HEK293 (cell line): Measurements from ENCODE around the gene DDX42.
A peak's percentile ranks its signal among the peaks of the same experiment; 100 is the strongest.

Source experiments
- GLIS2 ChIP-seq: fragments of 450-650 bp; formaldehyde crosslinking; IDR thresholded peaks from 2 replicates; pipeline ENCODE4 v1.5.1; 2016; ENCODE audit warnings: missing biosample characterization, missing genetic modification characterization
- HOXD13 ChIP-seq: sonication (generic); formaldehyde crosslinking; IDR thresholded peaks from 2 replicates; pipeline ENCODE4 v1.8.0; 2022; ENCODE audit warnings: missing genetic modification reagents, borderline replicate concordance
- KLF16 ChIP-seq: fragments of 450-650 bp; formaldehyde crosslinking; IDR thresholded peaks from 2 replicates; pipeline ENCODE4 v1.5.1; 2017; ENCODE audit warnings: missing biosample characterization, missing genetic modification characterization
- TCF7L2 ChIP-seq: IDR thresholded peaks from 2 replicates; pipeline ENCODE4 v1.6.1; 2011; ENCODE audit warnings: low read depth, mild to moderate bottlenecking, inconsistent platforms, low read length, moderate library complexity, borderline replicate concordance
- ZBTB1 ChIP-seq: fragments of 450-650 bp; formaldehyde crosslinking; IDR thresholded peaks from 2 replicates; pipeline ENCODE4 v1.5.1; 2016; ENCODE audit warnings: missing biosample characterization, missing genetic modification characterization
- ZBTB17 ChIP-seq: fragments of 450-650 bp; formaldehyde crosslinking; IDR thresholded peaks from 2 replicates; pipeline ENCODE4 v1.5.1; 2016; ENCODE audit warnings: missing biosample characterization, missing genetic modification characterization
- ZFP37 ChIP-seq: fragments of 450-650 bp; formaldehyde crosslinking; IDR thresholded peaks from 2 replicates; pipeline ENCODE4 v1.5.1; 2016; ENCODE audit warnings: missing biosample characterization, missing genetic modification characterization
- ZFP69B ChIP-seq: fragments of 450-650 bp; formaldehyde crosslinking; IDR thresholded peaks from 2 replicates; pipeline ENCODE4 v1.5.1; 2016; ENCODE audit warnings: missing biosample characterization, missing genetic modification characterization
- ZNF174 ChIP-seq: fragments of 450-650 bp; formaldehyde crosslinking; IDR thresholded peaks from 2 replicates; pipeline ENCODE4 v1.5.0; 2017; ENCODE audit warnings: missing biosample characterization, mild to moderate bottlenecking, missing genetic modification characterization
- ZNF2 ChIP-seq: fragments of 450-650 bp; formaldehyde crosslinking; IDR thresholded peaks from 2 replicates; pipeline ENCODE4 v1.5.1; 2016; ENCODE audit warnings: missing biosample characterization, missing genetic modification characterization
- ZNF324 ChIP-seq: fragments of 450-650 bp; formaldehyde crosslinking; IDR thresholded peaks from 2 replicates; pipeline ENCODE4 v1.5.1; 2016; ENCODE audit warnings: missing biosample characterization, missing genetic modification characterization
- ZNF48 ChIP-seq: fragments of 450-650 bp; formaldehyde crosslinking; IDR thresholded peaks from 2 replicates; pipeline ENCODE4 v1.5.1; 2016; ENCODE audit warnings: missing biosample characterization, missing genetic modification characterization
- ZNF510 ChIP-seq: fragments of 450-650 bp; formaldehyde crosslinking; IDR thresholded peaks from 2 replicates; pipeline ENCODE4 v1.5.1; 2018; ENCODE audit warnings: mild to moderate bottlenecking, missing genetic modification characterization, missing biosample characterization; ENCODE audit not compliant: insufficient replicate concordance
- ZNF629 ChIP-seq: fragments of 450-650 bp; formaldehyde crosslinking; IDR thresholded peaks from 2 replicates; pipeline ENCODE4 v1.5.1; 2017; ENCODE audit warnings: missing biosample characterization, missing genetic modification characterization
- ZNF791 ChIP-seq: fragments of 450-650 bp; formaldehyde crosslinking; IDR thresholded peaks from 2 replicates; pipeline ENCODE4 v1.5.1; 2016; ENCODE audit warnings: missing biosample characterization, missing genetic modification characterization
- TF ChIP-seq, protein P1 (sequence below): fragments of 450-650 bp; formaldehyde crosslinking; IDR thresholded peaks from 2 replicates; pipeline ENCODE4 v1.5.1; 2016; ENCODE audit warnings: missing biosample characterization, missing genetic modification characterization
- TF ChIP-seq, protein P2 (sequence below): sonication (generic); formaldehyde crosslinking; IDR thresholded peaks from 2 replicates; pipeline ENCODE4 v1.8.1; 2022; ENCODE audit warnings: mild to moderate bottlenecking, moderate library complexity, missing genetic modification reagents
- TF ChIP-seq, protein P3 (sequence below): fragments of 450-650 bp; formaldehyde crosslinking; IDR thresholded peaks from 2 replicates; pipeline ENCODE4 v1.5.1; 2016; ENCODE audit warnings: missing biosample characterization, missing genetic modification characterization
- TF ChIP-seq, protein P4 (sequence below): fragments of 450-650 bp; formaldehyde crosslinking; IDR thresholded peaks from 2 replicates; pipeline ENCODE4 v1.5.1; 2016; ENCODE audit warnings: missing biosample characterization, missing genetic modification characterization
- TF ChIP-seq, protein P5 (sequence below): fragments of 450-650 bp; formaldehyde crosslinking; IDR thresholded peaks from 2 replicates; pipeline ENCODE4 v1.5.1; 2017; ENCODE audit warnings: missing biosample characterization, missing genetic modification characterization
- TF ChIP-seq, protein P6 (sequence below): fragments of 450-650 bp; formaldehyde crosslinking; IDR thresholded peaks from 2 replicates; pipeline ENCODE4 v1.5.1; 2016; ENCODE audit warnings: missing biosample characterization, missing genetic modification characterization
- TF ChIP-seq, protein P7 (sequence below): fragments of 450-650 bp; formaldehyde crosslinking; IDR thresholded peaks from 2 replicates; pipeline ENCODE4 v1.5.1; 2017; ENCODE audit warnings: missing biosample characterization, mild to moderate bottlenecking, missing genetic modification characterization, moderate library complexity
- TF ChIP-seq, protein P8 (sequence below): fragments of 450-650 bp; formaldehyde crosslinking; IDR thresholded peaks from 2 replicates; pipeline ENCODE4 v1.5.1; 2016; ENCODE audit warnings: missing biosample characterization, missing genetic modification characterization
- TF ChIP-seq, protein P9 (sequence below): fragments of 450-650 bp; formaldehyde crosslinking; IDR thresholded peaks from 2 replicates; pipeline ENCODE4 v1.5.1; 2016; ENCODE audit warnings: missing biosample characterization, missing genetic modification characterization

Gene DDX42

DNA sequence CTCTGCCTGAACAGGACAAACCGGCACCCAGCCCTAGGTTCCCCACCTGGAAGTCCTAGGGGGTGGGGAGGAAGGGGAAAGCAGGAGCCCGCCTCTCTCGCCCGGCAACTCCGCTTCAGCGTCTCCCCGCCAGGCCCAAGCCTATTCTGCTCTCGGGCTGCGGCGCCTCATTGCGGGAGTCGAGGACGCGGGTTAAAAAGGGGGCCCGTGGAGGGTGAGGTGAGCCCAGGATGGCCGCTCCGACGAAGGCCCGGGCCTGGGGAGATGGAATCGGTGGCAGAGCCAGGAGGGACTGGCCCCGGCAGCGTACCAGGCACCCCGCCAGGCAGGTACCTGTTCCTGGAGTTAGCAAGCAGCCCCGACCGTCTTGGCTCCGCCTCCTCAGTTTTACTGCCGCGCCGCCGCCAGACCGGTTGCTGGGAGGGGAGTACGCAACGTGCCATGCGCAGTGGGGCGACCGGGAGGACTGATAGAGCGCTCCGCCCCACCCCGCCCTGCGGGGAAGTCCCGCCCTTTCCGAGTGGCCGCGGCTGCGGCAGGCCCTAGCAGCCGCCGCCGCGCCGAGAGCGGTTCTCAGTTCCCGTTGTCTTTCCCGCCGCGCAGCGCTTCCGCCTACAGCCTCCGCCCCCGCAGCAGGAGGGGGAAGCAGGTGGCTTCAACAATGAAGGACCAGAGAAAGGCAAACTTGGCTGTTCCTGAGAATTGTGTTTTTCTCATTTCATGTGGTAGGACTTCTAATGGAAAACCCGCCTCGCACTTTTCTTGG is 32.4 kb upstream of the DDX42 start, which contains the start of gene STRADA (continued):
- TF ChIP-seq ZBTB1: 0 out of 2 replicates have a peak, but pooled peaks have one; percentile 22
- TF ChIP-seq ZFP69B: peak; percentile 62; the same call in 1 of the 2 replicates
- TF ChIP-seq ZNF629 (tag by site-specific recombination): peak; percentile 53
- TF ChIP-seq ZNF48: no peak
- TF ChIP-seq KLF16: peak; percentile 91
- TF ChIP-seq, protein P1, sequence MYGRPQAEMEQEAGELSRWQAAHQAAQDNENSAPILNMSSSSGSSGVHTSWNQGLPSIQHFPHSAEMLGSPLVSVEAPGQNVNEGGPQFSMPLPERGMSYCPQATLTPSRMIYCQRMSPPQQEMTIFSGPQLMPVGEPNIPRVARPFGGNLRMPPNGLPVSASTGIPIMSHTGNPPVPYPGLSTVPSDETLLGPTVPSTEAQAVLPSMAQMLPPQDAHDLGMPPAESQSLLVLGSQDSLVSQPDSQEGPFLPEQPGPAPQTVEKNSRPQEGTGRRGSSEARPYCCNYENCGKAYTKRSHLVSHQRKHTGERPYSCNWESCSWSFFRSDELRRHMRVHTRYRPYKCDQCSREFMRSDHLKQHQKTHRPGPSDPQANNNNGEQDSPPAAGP (tag by site-specific recombination): peak; percentile 80
- TF ChIP-seq, protein P2, sequence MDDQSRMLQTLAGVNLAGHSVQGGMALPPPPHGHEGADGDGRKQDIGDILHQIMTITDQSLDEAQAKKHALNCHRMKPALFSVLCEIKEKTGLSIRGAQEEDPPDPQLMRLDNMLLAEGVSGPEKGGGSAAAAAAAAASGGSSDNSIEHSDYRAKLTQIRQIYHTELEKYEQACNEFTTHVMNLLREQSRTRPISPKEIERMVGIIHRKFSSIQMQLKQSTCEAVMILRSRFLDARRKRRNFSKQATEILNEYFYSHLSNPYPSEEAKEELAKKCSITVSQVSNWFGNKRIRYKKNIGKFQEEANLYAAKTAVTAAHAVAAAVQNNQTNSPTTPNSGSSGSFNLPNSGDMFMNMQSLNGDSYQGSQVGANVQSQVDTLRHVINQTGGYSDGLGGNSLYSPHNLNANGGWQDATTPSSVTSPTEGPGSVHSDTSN: peak; percentile 69; the same call in 1 of the 2 replicates
- no peak for TF ChIP-seq ZNF791
- peak; percentile 74 for TF ChIP-seq ZBTB17 (tag by site-specific recombination)
- TF ChIP-seq ZNF174 (tag by site-specific recombination): no peak
- TF ChIP-seq, protein P3, sequence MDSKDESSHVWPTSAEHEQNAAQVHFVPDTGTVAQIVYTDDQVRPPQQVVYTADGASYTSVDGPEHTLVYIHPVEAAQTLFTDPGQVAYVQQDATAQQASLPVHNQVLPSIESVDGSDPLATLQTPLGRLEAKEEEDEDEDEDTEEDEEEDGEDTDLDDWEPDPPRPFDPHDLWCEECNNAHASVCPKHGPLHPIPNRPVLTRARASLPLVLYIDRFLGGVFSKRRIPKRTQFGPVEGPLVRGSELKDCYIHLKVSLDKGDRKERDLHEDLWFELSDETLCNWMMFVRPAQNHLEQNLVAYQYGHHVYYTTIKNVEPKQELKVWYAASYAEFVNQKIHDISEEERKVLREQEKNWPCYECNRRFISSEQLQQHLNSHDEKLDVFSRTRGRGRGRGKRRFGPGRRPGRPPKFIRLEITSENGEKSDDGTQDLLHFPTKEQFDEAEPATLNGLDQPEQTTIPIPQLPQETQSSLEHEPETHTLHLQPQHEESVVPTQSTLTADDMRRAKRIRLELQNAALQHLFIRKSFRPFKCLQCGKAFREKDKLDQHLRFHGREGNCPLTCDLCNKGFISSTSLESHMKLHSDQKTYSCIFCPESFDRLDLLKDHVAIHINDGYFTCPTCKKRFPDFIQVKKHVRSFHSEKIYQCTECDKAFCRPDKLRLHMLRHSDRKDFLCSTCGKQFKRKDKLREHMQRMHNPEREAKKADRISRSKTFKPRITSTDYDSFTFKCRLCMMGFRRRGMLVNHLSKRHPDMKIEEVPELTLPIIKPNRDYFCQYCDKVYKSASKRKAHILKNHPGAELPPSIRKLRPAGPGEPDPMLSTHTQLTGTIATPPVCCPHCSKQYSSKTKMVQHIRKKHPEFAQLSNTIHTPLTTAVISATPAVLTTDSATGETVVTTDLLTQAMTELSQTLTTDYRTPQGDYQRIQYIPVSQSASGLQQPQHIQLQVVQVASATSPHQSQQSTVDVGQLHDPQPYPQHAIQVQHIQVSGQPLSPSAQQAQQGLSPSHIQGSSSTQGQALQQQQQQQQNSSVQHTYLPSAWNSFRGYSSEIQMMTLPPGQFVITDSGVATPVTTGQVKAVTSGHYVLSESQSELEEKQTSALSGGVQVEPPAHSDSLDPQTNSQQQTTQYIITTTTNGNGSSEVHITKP (tag by site-specific recombination): peak; percentile 58
- TF ChIP-seq, protein P4, sequence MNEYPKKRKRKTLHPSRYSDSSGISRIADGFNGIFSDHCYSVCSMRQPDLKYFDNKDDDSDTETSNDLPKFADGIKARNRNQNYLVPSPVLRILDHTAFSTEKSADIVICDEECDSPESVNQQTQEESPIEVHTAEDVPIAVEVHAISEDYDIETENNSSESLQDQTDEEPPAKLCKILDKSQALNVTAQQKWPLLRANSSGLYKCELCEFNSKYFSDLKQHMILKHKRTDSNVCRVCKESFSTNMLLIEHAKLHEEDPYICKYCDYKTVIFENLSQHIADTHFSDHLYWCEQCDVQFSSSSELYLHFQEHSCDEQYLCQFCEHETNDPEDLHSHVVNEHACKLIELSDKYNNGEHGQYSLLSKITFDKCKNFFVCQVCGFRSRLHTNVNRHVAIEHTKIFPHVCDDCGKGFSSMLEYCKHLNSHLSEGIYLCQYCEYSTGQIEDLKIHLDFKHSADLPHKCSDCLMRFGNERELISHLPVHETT (tag by site-specific recombination): peak; percentile 60
- TF ChIP-seq, protein P5, sequence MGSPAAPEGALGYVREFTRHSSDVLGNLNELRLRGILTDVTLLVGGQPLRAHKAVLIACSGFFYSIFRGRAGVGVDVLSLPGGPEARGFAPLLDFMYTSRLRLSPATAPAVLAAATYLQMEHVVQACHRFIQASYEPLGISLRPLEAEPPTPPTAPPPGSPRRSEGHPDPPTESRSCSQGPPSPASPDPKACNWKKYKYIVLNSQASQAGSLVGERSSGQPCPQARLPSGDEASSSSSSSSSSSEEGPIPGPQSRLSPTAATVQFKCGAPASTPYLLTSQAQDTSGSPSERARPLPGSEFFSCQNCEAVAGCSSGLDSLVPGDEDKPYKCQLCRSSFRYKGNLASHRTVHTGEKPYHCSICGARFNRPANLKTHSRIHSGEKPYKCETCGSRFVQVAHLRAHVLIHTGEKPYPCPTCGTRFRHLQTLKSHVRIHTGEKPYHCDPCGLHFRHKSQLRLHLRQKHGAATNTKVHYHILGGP: no peak
- peak; percentile 62 for TF ChIP-seq GLIS2
- TF ChIP-seq, protein P6, sequence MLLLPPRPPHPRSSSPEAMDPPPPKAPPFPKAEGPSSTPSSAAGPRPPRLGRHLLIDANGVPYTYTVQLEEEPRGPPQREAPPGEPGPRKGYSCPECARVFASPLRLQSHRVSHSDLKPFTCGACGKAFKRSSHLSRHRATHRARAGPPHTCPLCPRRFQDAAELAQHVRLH (tag by site-specific recombination): peak; percentile 80
- TF ChIP-seq, protein P7, sequence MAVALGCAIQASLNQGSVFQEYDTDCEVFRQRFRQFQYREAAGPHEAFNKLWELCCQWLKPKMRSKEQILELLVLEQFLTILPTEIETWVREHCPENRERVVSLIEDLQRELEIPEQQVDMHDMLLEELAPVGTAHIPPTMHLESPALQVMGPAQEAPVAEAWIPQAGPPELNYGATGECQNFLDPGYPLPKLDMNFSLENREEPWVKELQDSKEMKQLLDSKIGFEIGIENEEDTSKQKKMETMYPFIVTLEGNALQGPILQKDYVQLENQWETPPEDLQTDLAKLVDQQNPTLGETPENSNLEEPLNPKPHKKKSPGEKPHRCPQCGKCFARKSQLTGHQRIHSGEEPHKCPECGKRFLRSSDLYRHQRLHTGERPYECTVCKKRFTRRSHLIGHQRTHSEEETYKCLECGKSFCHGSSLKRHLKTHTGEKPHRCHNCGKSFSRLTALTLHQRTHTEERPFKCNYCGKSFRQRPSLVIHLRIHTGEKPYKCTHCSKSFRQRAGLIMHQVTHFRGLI: 0 out of 2 replicates have a peak, but pooled peaks have one; percentile 7
- TF ChIP-seq ZNF2 (tag by site-specific recombination): peak; percentile 74
- peak; percentile 78; the same call in 1 of the 2 replicates for TF ChIP-seq HOXD13 (CRISPR knock-in tag)
- TF ChIP-seq, protein P8, sequence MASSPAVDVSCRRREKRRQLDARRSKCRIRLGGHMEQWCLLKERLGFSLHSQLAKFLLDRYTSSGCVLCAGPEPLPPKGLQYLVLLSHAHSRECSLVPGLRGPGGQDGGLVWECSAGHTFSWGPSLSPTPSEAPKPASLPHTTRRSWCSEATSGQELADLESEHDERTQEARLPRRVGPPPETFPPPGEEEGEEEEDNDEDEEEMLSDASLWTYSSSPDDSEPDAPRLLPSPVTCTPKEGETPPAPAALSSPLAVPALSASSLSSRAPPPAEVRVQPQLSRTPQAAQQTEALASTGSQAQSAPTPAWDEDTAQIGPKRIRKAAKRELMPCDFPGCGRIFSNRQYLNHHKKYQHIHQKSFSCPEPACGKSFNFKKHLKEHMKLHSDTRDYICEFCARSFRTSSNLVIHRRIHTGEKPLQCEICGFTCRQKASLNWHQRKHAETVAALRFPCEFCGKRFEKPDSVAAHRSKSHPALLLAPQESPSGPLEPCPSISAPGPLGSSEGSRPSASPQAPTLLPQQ (tag by site-specific recombination): peak; percentile 49
- no peak for TF ChIP-seq ZNF510 (tag by site-specific recombination)
- TF ChIP-seq TCF7L2: no peak
- TF ChIP-seq ZFP37 (tag by site-specific recombination): peak; percentile 93
- TF ChIP-seq, protein P9, sequence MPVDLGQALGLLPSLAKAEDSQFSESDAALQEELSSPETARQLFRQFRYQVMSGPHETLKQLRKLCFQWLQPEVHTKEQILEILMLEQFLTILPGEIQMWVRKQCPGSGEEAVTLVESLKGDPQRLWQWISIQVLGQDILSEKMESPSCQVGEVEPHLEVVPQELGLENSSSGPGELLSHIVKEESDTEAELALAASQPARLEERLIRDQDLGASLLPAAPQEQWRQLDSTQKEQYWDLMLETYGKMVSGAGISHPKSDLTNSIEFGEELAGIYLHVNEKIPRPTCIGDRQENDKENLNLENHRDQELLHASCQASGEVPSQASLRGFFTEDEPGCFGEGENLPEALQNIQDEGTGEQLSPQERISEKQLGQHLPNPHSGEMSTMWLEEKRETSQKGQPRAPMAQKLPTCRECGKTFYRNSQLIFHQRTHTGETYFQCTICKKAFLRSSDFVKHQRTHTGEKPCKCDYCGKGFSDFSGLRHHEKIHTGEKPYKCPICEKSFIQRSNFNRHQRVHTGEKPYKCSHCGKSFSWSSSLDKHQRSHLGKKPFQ (tag by site-specific recombination): no peak
- peak; percentile 88 for TF ChIP-seq ZNF324 (tag by site-specific recombination)
